K562 (cell line): ENCODE measurements around the gene EPHA10. TPM values are rescaled to one million over a fixed set of nuclear protein-coding genes. Genes with fewer than 3 reads are reported as not detected.
A peak's percentile ranks its signal among the peaks of the same experiment; 100 is the strongest.

ENCODE experiments used
- ETV6 ChIP-seq, 3 experiments: fragments of 150-350 bp in 1 of 3; sonication (generic) in 1 of 3; formaldehyde crosslinking in 1 of 3; IDR thresholded peaks; 2 replicates each; pipeline versions ENCODE4 v1.6.1 to v1.8.0; 2014 to 2022; ENCODE audit warnings: borderline replicate concordance in 2 of 3, low read depth in 2 of 3, antibody characterized with exemption in 1 of 3, low read length in 1 of 3, mild to moderate bottlenecking in 1 of 3, missing genetic modification reagents in 1 of 3
- GABPB2 ChIP-seq: fragments of 250-450 bp; sonication (Bioruptor Pico); conservative IDR thresholded peaks from 2 replicates; pipeline ENCODE4 v1.5.1; 2021; ENCODE audit warnings: mild to moderate bottlenecking
- GATAD2B ChIP-seq: fragments of 450-650 bp; IDR thresholded peaks from 2 replicates; pipeline ENCODE4 v1.6.1; 2017; ENCODE audit warnings: mild to moderate bottlenecking, borderline replicate concordance
- HDAC6 ChIP-seq: IDR thresholded peaks from 2 replicates; pipeline ENCODE4 v1.6.1; 2012; ENCODE audit warnings: low read depth, mild to moderate bottlenecking, control low read depth, inconsistent platforms, low read length, moderate library complexity
- MYBL2 ChIP-seq, 2 experiments: fragments of 450-650 bp in 1 of 2; sonication (generic) in 1 of 2; formaldehyde crosslinking in 1 of 2; IDR thresholded peaks; 2 replicates each; pipeline versions ENCODE4 v1.6.1 to v1.8.1; 2017 to 2022; ENCODE audit warnings: borderline replicate concordance in 1 of 2, inconsistent platforms in 1 of 2, low read depth in 1 of 2, mild to moderate bottlenecking in 1 of 2, missing genetic modification reagents in 1 of 2, moderate library complexity in 1 of 2
- NKRF ChIP-seq: fragments of 450-650 bp; IDR thresholded peaks from 2 replicates; pipeline ENCODE4 v1.6.1; 2016; ENCODE audit warnings: borderline replicate concordance
- RAD51 ChIP-seq: fragments of 450-650 bp; IDR thresholded peaks from 2 replicates; pipeline ENCODE4 v1.7.1; 2016; ENCODE audit warnings: low read depth, mild to moderate bottlenecking, borderline replicate concordance
- SNIP1 ChIP-seq: fragments of 450-650 bp; IDR thresholded peaks from 2 replicates; pipeline ENCODE4 v1.7.1; 2017; ENCODE audit warnings: low read depth, mild to moderate bottlenecking
- SREBF1 ChIP-seq: fragments of 150-350 bp; IDR thresholded peaks from 2 replicates; pipeline ENCODE4 v1.6.1; 2014; ENCODE audit warnings: antibody characterized with exemption, low read depth, low read length, borderline replicate concordance
- TGIF2 ChIP-seq: sonication (generic); formaldehyde crosslinking; IDR thresholded peaks from 2 replicates; pipeline ENCODE4 v1.8.1; 2022; ENCODE audit warnings: mild to moderate bottlenecking, missing genetic modification reagents, moderate library complexity
- TRIM28 ChIP-seq: fragments of 450-650 bp; IDR thresholded peaks from 2 replicates; pipeline ENCODE4 v1.6.1; 2017
- XRCC5 ChIP-seq: fragments of 200-400 bp; formaldehyde crosslinking; IDR thresholded peaks from 2 replicates; pipeline ENCODE4 v1.6.1; 2017; ENCODE audit warnings: low read depth, mild to moderate bottlenecking, low read length
- ZBTB12 ChIP-seq: fragments of 250-450 bp; sonication (Bioruptor Pico); IDR thresholded peaks from 2 replicates; pipeline ENCODE4 v1.4.0; 2020
- ZBTB8A ChIP-seq: fragments of 450-650 bp; IDR thresholded peaks from 2 replicates; pipeline ENCODE4 v1.6.1; 2018; ENCODE audit warnings: mild to moderate bottlenecking, moderate library complexity; ENCODE audit not compliant: partially characterized antibody
- ZBTB9 ChIP-seq: fragments of 450-650 bp; formaldehyde crosslinking; IDR thresholded peaks from 2 replicates; pipeline ENCODE4 v1.4.0; 2020; ENCODE audit warnings: mild to moderate bottlenecking, moderate library complexity
- ZFPM2 ChIP-seq: fragments of 250-450 bp; sonication (Bioruptor Pico); IDR thresholded peaks from 2 replicates; pipeline ENCODE4 v1.5.1; 2022; ENCODE audit warnings: mild to moderate bottlenecking
- ZNF146 ChIP-seq: IDR thresholded peaks from one replicate; pipeline ENCODE4 v1.6.1; 2018; ENCODE audit warnings: missing compliant biosample characterization; ENCODE audit not compliant: unreplicated experiment
- ZNF316 ChIP-seq: fragments of 450-650 bp; IDR thresholded peaks from 2 replicates; pipeline ENCODE4 v1.6.1; 2016
- ZNF444 ChIP-seq: fragments of 250-450 bp; sonication (Bioruptor Pico); IDR thresholded peaks from 2 replicates; pipeline ENCODE4 v1.4.0; 2020; ENCODE audit warnings: mild to moderate bottlenecking, moderate library complexity
- polyA plus RNA-seq, 8 experiments: library from polyadenylated mRNA; depleted of rRNA in 4 of 8; stranded (reverse) in 5 of 8; unstranded in 3 of 8; fragments of >200 nt; fragmentation: Nextera tagmentation in 2 of 8; fragmentation: Illumina TruSeq in 1 of 8; extraction: Ambion mirVana in 2 of 8; extraction: Trizol in 1 of 8; gene quantifications; 2 replicates each; pipeline versions ENCODE4 v1.2.1 to v1.2.3, GENCODE V29; 2011 to 2014; ENCODE audit warnings: inconsistent platforms in 1 of 8, missing spikeins in 1 of 8
- total RNA-seq, 7 experiments: library from RNA; depleted of rRNA in 6 of 7; stranded (reverse); fragments of >200 nt in 6 of 7; fragmentation: Illumina TruSeq in 2 of 7; extraction: Trizol in 2 of 7; gene quantifications; 2 replicates each; pipeline versions ENCODE4 v1.2.1 to v1.2.3, GENCODE V29; 2011 to 2021; ENCODE audit warnings: low replicate concordance in 1 of 7

Gene EPHA10
- total and polyA plus RNA-seq, 9 of the 15 experiments (the other 6 are each of a cell fraction or from before 2014, with no cell fraction given) = 0.03 TPM; not detected in 8

GRCh38 chr1:37795340-37796125 lies 30.6 kb upstream of the EPHA10 start (continued):
- TF ChIP-seq ZBTB9 (CRISPR knock-in tag) (no peak), HDAC6 (no peak), TGIF2 (CRISPR knock-in tag) (peak; percentile 78; the same call in 1 of the 2 replicates), NKRF (peak; percentile 59; the same call in 1 of the 2 replicates), TRIM28 (no peak), MYBL2 (IDR thresholded peaks at IDR 0.05; ENCODE audit: low read depth) (no peak), MYBL2 (CRISPR knock-in tag; IDR thresholded peaks at IDR 0.05; ENCODE audit: borderline replicate concordance) (no peak), ZBTB12 (0 out of 2 replicates have a peak, but pooled peaks have one; percentile 14), ZFPM2 (CRISPR knock-in tag) (no peak), ZBTB8A (no peak), GABPB2 (CRISPR knock-in tag) (no peak), ZNF316 (peak; percentile 64), ZNF444 (no peak), XRCC5 (peak; percentile 93; the same call in 1 of the 2 replicates), SREBF1 (no peak), ETV6 (IDR thresholded peaks at IDR 0.05; ENCODE audit: borderline replicate concordance in 1 of 2, low read depth in 2 of 2, low read length in 1 of 2) (no peak), ETV6 (CRISPR knock-in tag; IDR thresholded peaks at IDR 0.05; ENCODE audit: borderline replicate concordance) (peak; percentile 37; the same call in 1 of the 2 replicates), GATAD2B (no peak), RAD51 (no peak), ZNF146 (CRISPR knock-in tag) (no peak), SNIP1 (no peak)
